ENCODE measurements around the gene PLXDC2.

PLXDC2 gene

GRCh38 chr10:20005638-20006037 is 189.4 kb downstream of the PLXDC2 start:
- H4K20me1 ChIP-seq (ENCODE audit: control insufficient read depth, insufficient read depth, low read depth, low read length), result no peaks in the 10 kb centered on the region
- TF ChIP-seq, protein P1, sequence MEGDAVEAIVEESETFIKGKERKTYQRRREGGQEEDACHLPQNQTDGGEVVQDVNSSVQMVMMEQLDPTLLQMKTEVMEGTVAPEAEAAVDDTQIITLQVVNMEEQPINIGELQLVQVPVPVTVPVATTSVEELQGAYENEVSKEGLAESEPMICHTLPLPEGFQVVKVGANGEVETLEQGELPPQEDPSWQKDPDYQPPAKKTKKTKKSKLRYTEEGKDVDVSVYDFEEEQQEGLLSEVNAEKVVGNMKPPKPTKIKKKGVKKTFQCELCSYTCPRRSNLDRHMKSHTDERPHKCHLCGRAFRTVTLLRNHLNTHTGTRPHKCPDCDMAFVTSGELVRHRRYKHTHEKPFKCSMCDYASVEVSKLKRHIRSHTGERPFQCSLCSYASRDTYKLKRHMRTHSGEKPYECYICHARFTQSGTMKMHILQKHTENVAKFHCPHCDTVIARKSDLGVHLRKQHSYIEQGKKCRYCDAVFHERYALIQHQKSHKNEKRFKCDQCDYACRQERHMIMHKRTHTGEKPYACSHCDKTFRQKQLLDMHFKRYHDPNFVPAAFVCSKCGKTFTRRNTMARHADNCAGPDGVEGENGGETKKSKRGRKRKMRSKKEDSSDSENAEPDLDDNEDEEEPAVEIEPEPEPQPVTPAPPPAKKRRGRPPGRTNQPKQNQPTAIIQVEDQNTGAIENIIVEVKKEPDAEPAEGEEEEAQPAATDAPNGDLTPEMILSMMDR (IDR thresholded peaks at IDR 0.05; ENCODE audit: low read depth, low read length, poor library complexity, severe bottlenecking), result no peak
- no peak for TF ChIP-seq EZH2phosphoT487 (IDR thresholded peaks at IDR 0.05; ENCODE audit: borderline replicate concordance, low read length)

DNA sequence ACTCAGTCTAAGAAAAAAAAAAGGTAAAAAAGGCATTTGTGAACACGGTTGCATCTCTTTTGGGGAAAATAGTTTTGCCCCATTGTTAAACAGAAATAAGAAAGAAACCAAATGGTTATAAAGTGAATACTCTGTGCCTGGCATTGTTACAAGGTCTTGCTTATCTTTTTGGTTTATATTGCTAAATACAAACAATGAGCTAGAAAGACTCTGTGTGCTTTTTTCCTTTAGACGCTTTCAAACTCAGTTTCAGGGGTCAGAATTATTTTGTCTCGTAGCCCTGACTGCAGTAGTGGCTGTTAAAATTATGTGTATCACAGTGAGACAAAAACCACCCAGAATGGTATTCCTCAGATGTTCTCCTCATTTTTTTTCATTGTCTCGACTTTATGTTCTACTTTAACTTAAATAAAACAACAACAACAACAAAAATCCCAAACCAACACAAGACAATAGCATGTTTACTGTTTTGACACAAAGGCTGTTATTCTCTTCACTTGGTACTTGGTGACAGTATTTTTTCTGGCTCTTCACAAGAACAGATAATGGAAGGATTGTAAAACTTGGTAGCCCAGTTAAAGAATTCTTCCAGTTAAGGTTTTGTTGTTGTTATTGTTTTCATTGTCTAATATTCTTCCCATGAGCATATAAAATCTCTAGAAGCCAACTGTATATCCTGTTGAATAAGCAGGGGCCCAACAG is 190.1 kb downstream of the PLXDC2 start:
- no peak overlapping the region for H3K4me3 ChIP-seq (ENCODE audit: low read length)
- no peak for TF ChIP-seq EZH2phosphoT487 (IDR thresholded peaks at IDR 0.05; ENCODE audit: borderline replicate concordance, low read length)
- TF ChIP-seq, protein P1 (IDR thresholded peaks at IDR 0.05; ENCODE audit: low read depth, low read length, poor library complexity, severe bottlenecking), result no peak
- H3K9me3 ChIP-seq (ENCODE audit: control insufficient read depth, insufficient read depth, low read length), result no peaks in the 10 kb centered on the region
- H3K27me3 ChIP-seq (ENCODE audit: control insufficient read depth, low read length), result no peaks in the 10 kb centered on the region
- H3K79me2 ChIP-seq (ENCODE audit: control insufficient read depth, low read length), result no peaks in the 10 kb centered on the region
- H3K4me1 ChIP-seq (ENCODE audit: control insufficient read depth, low read length), result peaks cover 10% of the 10 kb centered on the region
- no peaks in the 10 kb centered on the region for H3K9me2 ChIP-seq (replicated peaks; ENCODE audit: control insufficient read depth, low read length)
- H3K4me2 ChIP-seq (ENCODE audit: low read length), result no peak overlapping the region
- H4K20me1 ChIP-seq (ENCODE audit: control insufficient read depth, insufficient read depth, low read depth, low read length), result no peaks in the 10 kb centered on the region
- no peak overlapping the region for H3K27ac ChIP-seq (ENCODE audit: low read depth, low read length)
- H3F3A ChIP-seq (ENCODE audit: control insufficient read depth, insufficient read depth), result no peaks in the 10 kb centered on the region
- no peaks in the 10 kb centered on the region for H3K36me3 ChIP-seq (ENCODE audit: control insufficient read depth, low read length)

More at GRCh38 chr10:20005638-20006037, 189.4 kb downstream of the PLXDC2 start:
- no peak overlapping the region for H3K4me3 ChIP-seq (ENCODE audit: low read length)
- H3K4me2 ChIP-seq (ENCODE audit: low read length), result no peak overlapping the region
- H3K27ac ChIP-seq (ENCODE audit: low read depth, low read length), result no peak overlapping the region
- peaks cover 10% of the 10 kb centered on the region for H3K4me1 ChIP-seq (ENCODE audit: control insufficient read depth, low read length)
- H3K27me3 ChIP-seq (ENCODE audit: control insufficient read depth, low read length), result no peaks in the 10 kb centered on the region
- H3F3A ChIP-seq (ENCODE audit: control insufficient read depth, insufficient read depth), result no peaks in the 10 kb centered on the region
- no peaks in the 10 kb centered on the region for H3K9me3 ChIP-seq (ENCODE audit: control insufficient read depth, insufficient read depth, low read length)
- H3K36me3 ChIP-seq (ENCODE audit: control insufficient read depth, low read length), result no peaks in the 10 kb centered on the region
- H3K9me2 ChIP-seq (replicated peaks; ENCODE audit: control insufficient read depth, low read length), result no peaks in the 10 kb centered on the region
- no peaks in the 10 kb centered on the region for H3K79me2 ChIP-seq (ENCODE audit: control insufficient read depth, low read length)

DNA sequence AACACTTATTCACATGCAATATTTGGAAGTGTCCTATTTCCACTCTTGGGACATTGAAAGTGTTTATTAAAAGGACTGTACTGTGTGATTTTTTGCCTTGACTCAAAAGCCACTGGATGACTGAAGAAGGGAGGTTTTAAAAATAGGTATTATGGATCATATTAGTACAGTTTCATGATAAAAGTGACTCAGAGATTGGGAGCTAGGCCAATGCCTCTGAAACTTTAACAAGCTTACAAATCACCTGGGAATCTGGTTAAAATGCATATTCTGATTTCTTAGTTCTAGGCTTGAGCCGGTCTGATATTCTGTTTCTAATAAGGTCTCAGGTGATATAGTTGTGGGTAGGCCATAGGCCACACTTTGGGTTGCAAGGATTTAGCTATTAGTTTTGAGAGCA is 191.2 kb downstream of the PLXDC2 start:
- H3F3A ChIP-seq (ENCODE audit: control insufficient read depth, insufficient read depth), result no peaks in the 10 kb centered on the region
- no peak overlapping the region for H3K27ac ChIP-seq (ENCODE audit: low read depth, low read length)
- TF ChIP-seq, protein P1 (IDR thresholded peaks at IDR 0.05; ENCODE audit: low read depth, low read length, poor library complexity, severe bottlenecking), result no peak
- TF ChIP-seq EZH2phosphoT487 (IDR thresholded peaks at IDR 0.05; ENCODE audit: borderline replicate concordance, low read length), result no peak

More for the DNA sequence above, 191.2 kb downstream of the PLXDC2 start:
- no peak overlapping the region for H3K4me2 ChIP-seq (ENCODE audit: low read length)
- H3K36me3 ChIP-seq (ENCODE audit: control insufficient read depth, low read length), result no peaks in the 10 kb centered on the region
- H3K9me2 ChIP-seq (replicated peaks; ENCODE audit: control insufficient read depth, low read length), result no peaks in the 10 kb centered on the region
- no peaks in the 10 kb centered on the region for H3K79me2 ChIP-seq (ENCODE audit: control insufficient read depth, low read length)
- no peaks in the 10 kb centered on the region for H3K9me3 ChIP-seq (ENCODE audit: control insufficient read depth, insufficient read depth, low read length)
- no peaks in the 10 kb centered on the region for H4K20me1 ChIP-seq (ENCODE audit: control insufficient read depth, insufficient read depth, low read depth, low read length)
- no peaks in the 10 kb centered on the region for H3K27me3 ChIP-seq (ENCODE audit: control insufficient read depth, low read length)
- no peak overlapping the region for H3K4me3 ChIP-seq (ENCODE audit: low read length)
- H3K4me1 ChIP-seq (ENCODE audit: control insufficient read depth, low read length), result peaks cover 10% of the 10 kb centered on the region
